HepG2 (cell line): Measurements from ENCODE around the gene SP7. TPM values are rescaled to one million over a fixed set of nuclear protein-coding genes. Genes with fewer than 3 reads are reported as not detected.

Experiments
- ASH2L ChIP-seq: fragments of 300-600, 200-600 bp; sonication (generic); IDR thresholded peaks from 2 replicates; pipeline ENCODE4 v1.7.0; 2017; ENCODE audit warnings: low read depth, mild to moderate bottlenecking, moderate library complexity, mixed read lengths, low read length; ENCODE audit not compliant: insufficient read length
- ATF1 ChIP-seq: IDR thresholded peaks from 2 replicates; pipeline ENCODE4 v1.6.1; 2016; ENCODE audit warnings: mild to moderate bottlenecking, control low read depth
- BRD4 ChIP-seq: sonication (generic); formaldehyde crosslinking; IDR thresholded peaks from 2 replicates; pipeline ENCODE4 v1.4.0; 2020; ENCODE audit warnings: missing genetic modification reagents
- EZH2 ChIP-seq: conservative IDR thresholded peaks from 2 replicates; pipeline ENCODE4 v1.6.1; 2012; ENCODE audit warnings: mild to moderate bottlenecking, low read depth, low read length, moderate library complexity
- FIP1L1 ChIP-seq: fragments of 200-400 bp; formaldehyde crosslinking; IDR thresholded peaks from 2 replicates; pipeline ENCODE4 v1.6.1; 2018; ENCODE audit warnings: low read depth, mild to moderate bottlenecking, low read length, moderate library complexity, borderline replicate concordance; ENCODE audit not compliant: insufficient read depth
- FOXP1 ChIP-seq, 2 experiments: fragments of 450-650 bp in 1 of 2; IDR thresholded peaks; 2 replicates each; pipeline ENCODE4 v1.6.1; 2017 to 2018; ENCODE audit warnings: antibody characterized with exemption in 1 of 2
- HMG20A ChIP-seq: IDR thresholded peaks from 2 replicates; pipeline ENCODE4 v1.6.1; 2016; ENCODE audit warnings: borderline replicate concordance
- HNRNPUL1 ChIP-seq: fragments of 200-400 bp; formaldehyde crosslinking; IDR thresholded peaks from 2 replicates; pipeline ENCODE4 v1.6.1; 2017; ENCODE audit warnings: low read depth, mild to moderate bottlenecking, low read length, moderate library complexity
- HOXD1 ChIP-seq: sonication (generic); formaldehyde crosslinking; IDR thresholded peaks from 2 replicates; pipeline ENCODE4 v1.5.0; 2020; ENCODE audit warnings: missing genetic modification reagents
- MZF1 ChIP-seq: sonication (generic); formaldehyde crosslinking; IDR thresholded peaks from 2 replicates; pipeline ENCODE4 v1.8.1; 2023; ENCODE audit warnings: mild to moderate bottlenecking, missing genetic modification reagents, borderline replicate concordance
- ZBTB21 ChIP-seq: sonication (generic); formaldehyde crosslinking; IDR thresholded peaks from 2 replicates; pipeline ENCODE4 v1.4.0; 2020; ENCODE audit warnings: missing genetic modification reagents
- ZFP90 ChIP-seq: sonication (generic); formaldehyde crosslinking; IDR thresholded peaks from 2 replicates; pipeline ENCODE4 v1.8.0; 2022; ENCODE audit warnings: missing genetic modification reagents, mild to moderate bottlenecking, inconsistent platforms, borderline replicate concordance
- ZMYM2 ChIP-seq: sonication (generic); formaldehyde crosslinking; IDR thresholded peaks from 2 replicates; pipeline ENCODE4 v1.8.0; 2022; ENCODE audit warnings: mild to moderate bottlenecking, missing genetic modification reagents
- ZNF260 ChIP-seq: sonication (generic); formaldehyde crosslinking; IDR thresholded peaks from 2 replicates; pipeline ENCODE4 v1.4.0; 2020; ENCODE audit warnings: missing genetic modification reagents, low read depth, mild to moderate bottlenecking, borderline replicate concordance
- ZNF383 ChIP-seq: sonication (generic); formaldehyde crosslinking; IDR thresholded peaks from 2 replicates; pipeline ENCODE4 v1.4.0; 2020; ENCODE audit warnings: missing genetic modification reagents, mild to moderate bottlenecking, borderline replicate concordance
- ZNF672 ChIP-seq: sonication (generic); formaldehyde crosslinking; IDR thresholded peaks from 2 replicates; pipeline ENCODE4 v1.8.1; 2022; ENCODE audit warnings: missing genetic modification reagents
- ZNF724P ChIP-seq: sonication (generic); formaldehyde crosslinking; IDR thresholded peaks from 2 replicates; pipeline ENCODE4 v1.8.0; 2022; ENCODE audit warnings: missing genetic modification reagents, borderline replicate concordance
- ZNF777 ChIP-seq: sonication (generic); formaldehyde crosslinking; IDR thresholded peaks from 2 replicates; pipeline ENCODE4 v1.4.0; 2020; ENCODE audit warnings: missing genetic modification reagents
- polyA plus RNA-seq, 8 experiments: library from polyadenylated mRNA; depleted of rRNA in 3 of 8; stranded (reverse) in 7 of 8; unstranded in 1 of 8; fragments of >200 nt; fragmentation: Illumina TruSeq in 4 of 8; extraction: Trizol in 4 of 8; gene quantifications; 2 replicates each; pipeline versions ENCODE4 v1.2.1 to v1.2.3, GENCODE V29; 2011 to 2016; ENCODE audit warnings: low read depth in 4 of 8, missing spikeins in 1 of 8, mixed read lengths in 1 of 8; ENCODE audit not compliant: insufficient read depth in 1 of 8
- total RNA-seq, 5 experiments: library from RNA; depleted of rRNA; stranded (reverse); fragments of >200 nt; fragmentation: Illumina TruSeq; extraction: Trizol; gene quantifications; 2 replicates each; pipeline ENCODE4 v1.2.3, GENCODE V29; 2016; ENCODE audit warnings: low read depth in 1 of 5
- TF ChIP-seq, protein P1 (sequence below): sonication (generic); formaldehyde crosslinking; IDR thresholded peaks from 2 replicates; pipeline ENCODE4 v1.8.0; 2022; ENCODE audit warnings: low read depth, missing genetic modification reagents
- TF ChIP-seq, protein P2 (sequence below): sonication (generic); formaldehyde crosslinking; IDR thresholded peaks from 2 replicates; pipeline ENCODE4 v1.5.0; 2020; ENCODE audit warnings: missing genetic modification reagents, mild to moderate bottlenecking, borderline replicate concordance
- TF ChIP-seq, protein P3 (sequence below): sonication (generic); formaldehyde crosslinking; IDR thresholded peaks from 2 replicates; pipeline ENCODE4 v1.4.0; 2020; ENCODE audit warnings: missing genetic modification reagents
- TF ChIP-seq, protein P4 (sequence below): sonication (generic); IDR thresholded peaks from 2 replicates; pipeline ENCODE4 v1.6.1; 2016; ENCODE audit warnings: low read depth, borderline replicate concordance

The SP7 gene
- total and polyA plus RNA-seq, 2 of the 13 experiments (the other 11 are each of a cell fraction or from before 2014, with no cell fraction given), result not detected

DNA sequence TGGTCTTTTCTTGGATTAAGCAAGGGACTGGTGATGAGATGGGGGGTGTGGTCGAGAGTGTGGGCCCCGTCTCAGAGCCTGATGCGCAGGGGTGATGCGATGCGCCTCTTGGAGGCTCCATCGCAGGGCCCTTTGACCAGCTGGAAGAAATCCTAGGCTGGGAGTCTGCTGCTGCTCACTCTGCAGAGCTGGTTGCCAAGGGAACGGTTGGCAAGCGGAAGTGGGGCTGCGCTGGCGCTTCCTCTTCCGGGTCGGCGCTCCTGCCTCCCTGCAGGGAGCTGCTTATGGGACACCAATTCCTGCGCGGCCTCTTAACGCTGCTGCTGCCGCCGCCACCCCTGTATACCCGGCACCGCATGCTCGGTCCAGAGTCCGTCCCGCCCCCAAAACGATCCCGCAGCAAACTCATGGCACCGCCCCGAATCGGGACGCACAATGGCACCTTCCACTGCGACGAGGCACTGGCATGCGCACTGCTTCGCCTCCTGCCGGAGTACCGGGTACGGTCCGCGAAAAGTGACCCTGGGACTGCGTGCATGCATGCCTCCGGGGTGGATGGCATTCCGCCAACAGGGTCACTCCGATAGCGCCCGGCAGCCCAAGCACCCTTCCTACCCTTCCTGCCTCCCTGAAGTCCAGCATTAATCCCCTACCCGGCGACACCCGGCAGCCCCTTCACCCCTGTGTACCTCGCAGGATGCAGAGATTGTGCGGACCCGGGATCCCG lies 36.5 kb downstream of the SP7 start, which contains the start of gene MYG1 (continued):
- TF ChIP-seq ZNF724P (CRISPR knock-in tag) (peak; percentile 88; the same call in 1 of the 2 replicates), ATF1 (CRISPR knock-in tag) (no peak), FOXP1 (IDR thresholded peaks at IDR 0.05) (no peak), FOXP1 (CRISPR knock-in tag; IDR thresholded peaks at IDR 0.05) (no peak), ZBTB21 (CRISPR knock-in tag) (no peak), BRD4 (CRISPR knock-in tag) (peak; percentile 74), ZNF383 (peak; percentile 79; the same call in 1 of the 2 replicates), MZF1 (0 out of 2 replicates have a peak, but pooled peaks have one; percentile 82), HOXD1 (peak; percentile 13; the same call in 1 of the 2 replicates), HNRNPUL1 (no peak), ZFP90 (peak; percentile 73; the same call in 1 of the 2 replicates), ASH2L (peak; percentile 90), HMG20A (CRISPR knock-in tag) (no peak), FIP1L1 (no peak), ZNF260 (no peak), ZNF672 (no peak), ZNF777 (CRISPR knock-in tag) (0 out of 2 replicates have a peak, but pooled peaks have one; percentile 20), EZH2 (no peak), ZMYM2 (CRISPR knock-in tag) (0 out of 2 replicates have a peak, but pooled peaks have one; percentile 63)
- TF ChIP-seq, protein P1, sequence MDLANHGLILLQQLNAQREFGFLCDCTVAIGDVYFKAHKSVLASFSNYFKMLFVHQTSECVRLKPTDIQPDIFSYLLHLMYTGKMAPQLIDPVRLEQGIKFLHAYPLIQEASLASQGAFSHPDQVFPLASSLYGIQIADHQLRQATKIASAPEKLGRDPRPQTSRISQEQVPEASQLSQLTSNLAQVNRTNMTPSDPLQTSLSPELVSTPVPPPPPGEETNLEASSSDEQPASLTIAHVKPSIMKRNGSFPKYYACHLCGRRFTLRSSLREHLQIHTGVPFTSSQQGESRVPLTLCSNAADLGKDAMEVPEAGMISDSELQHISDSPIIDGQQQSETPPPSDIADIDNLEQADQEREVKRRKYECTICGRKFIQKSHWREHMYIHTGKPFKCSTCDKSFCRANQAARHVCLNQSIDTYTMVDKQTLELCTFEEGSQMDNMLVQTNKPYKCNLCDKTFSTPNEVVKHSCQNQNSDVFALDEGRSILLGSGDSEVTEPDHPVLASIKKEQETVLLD (CRISPR knock-in tag), result peak; percentile 80
- TF ChIP-seq, protein P2, sequence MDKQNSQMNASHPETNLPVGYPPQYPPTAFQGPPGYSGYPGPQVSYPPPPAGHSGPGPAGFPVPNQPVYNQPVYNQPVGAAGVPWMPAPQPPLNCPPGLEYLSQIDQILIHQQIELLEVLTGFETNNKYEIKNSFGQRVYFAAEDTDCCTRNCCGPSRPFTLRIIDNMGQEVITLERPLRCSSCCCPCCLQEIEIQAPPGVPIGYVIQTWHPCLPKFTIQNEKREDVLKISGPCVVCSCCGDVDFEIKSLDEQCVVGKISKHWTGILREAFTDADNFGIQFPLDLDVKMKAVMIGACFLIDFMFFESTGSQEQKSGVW (CRISPR knock-in tag), result no peak
- TF ChIP-seq, protein P3, sequence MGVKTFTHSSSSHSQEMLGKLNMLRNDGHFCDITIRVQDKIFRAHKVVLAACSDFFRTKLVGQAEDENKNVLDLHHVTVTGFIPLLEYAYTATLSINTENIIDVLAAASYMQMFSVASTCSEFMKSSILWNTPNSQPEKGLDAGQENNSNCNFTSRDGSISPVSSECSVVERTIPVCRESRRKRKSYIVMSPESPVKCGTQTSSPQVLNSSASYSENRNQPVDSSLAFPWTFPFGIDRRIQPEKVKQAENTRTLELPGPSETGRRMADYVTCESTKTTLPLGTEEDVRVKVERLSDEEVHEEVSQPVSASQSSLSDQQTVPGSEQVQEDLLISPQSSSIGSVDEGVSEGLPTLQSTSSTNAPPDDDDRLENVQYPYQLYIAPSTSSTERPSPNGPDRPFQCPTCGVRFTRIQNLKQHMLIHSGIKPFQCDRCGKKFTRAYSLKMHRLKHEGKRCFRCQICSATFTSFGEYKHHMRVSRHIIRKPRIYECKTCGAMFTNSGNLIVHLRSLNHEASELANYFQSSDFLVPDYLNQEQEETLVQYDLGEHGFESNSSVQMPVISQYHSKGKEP (CRISPR knock-in tag), result no peak
- TF ChIP-seq, protein P4, sequence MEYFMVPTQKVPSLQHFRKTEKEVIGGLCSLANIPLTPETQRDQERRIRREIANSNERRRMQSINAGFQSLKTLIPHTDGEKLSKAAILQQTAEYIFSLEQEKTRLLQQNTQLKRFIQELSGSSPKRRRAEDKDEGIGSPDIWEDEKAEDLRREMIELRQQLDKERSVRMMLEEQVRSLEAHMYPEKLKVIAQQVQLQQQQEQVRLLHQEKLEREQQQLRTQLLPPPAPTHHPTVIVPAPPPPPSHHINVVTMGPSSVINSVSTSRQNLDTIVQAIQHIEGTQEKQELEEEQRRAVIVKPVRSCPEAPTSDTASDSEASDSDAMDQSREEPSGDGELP, result peak; percentile 68; the same call in 1 of the 2 replicates
